Measurements from ENCODE around the gene TMPRSS13.

TMPRSS13 gene

GRCh38 chr11:117887431-117888138, 41.6 kb downstream of the TMPRSS13 start:
- peak; percentile 6 for DNase-seq

- DNase-seq = peak; percentile 81
These were observed 43.4 kb downstream of the TMPRSS13 start for GRCh38 chr11:117885777-117886176.

- DNase-seq = no peak
These were observed 44.2 kb downstream of the TMPRSS13 start for GRCh38 chr11:117884994-117885393.

- no peak for DNase-seq
These were observed 46.1 kb downstream of the TMPRSS13 start for GRCh38 chr11:117883063-117883462.

GRCh38 chr11:117882311-117882905, 46.8 kb downstream of the TMPRSS13 start:
- DNase-seq = no peak

- no peak for DNase-seq
These were observed 48.0 kb downstream of the TMPRSS13 start for GRCh38 chr11:117881217-117881616.

- DNase-seq = no peak
These were observed 49.4 kb downstream of the TMPRSS13 start for GRCh38 chr11:117879516-117880480.

- DNase-seq = no peak
These were observed 50.2 kb downstream of the TMPRSS13 start for GRCh38 chr11:117878939-117879475.

GRCh38 chr11:117878314-117878938, 50.8 kb downstream of the TMPRSS13 start:
- no peak for DNase-seq

- DNase-seq = no peak
These were observed 52.0 kb downstream of the TMPRSS13 start for GRCh38 chr11:117877120-117877784.

GRCh38 chr11:117876341-117877119, 52.7 kb downstream of the TMPRSS13 start, which contains the start of gene FXYD6:
Gene FXYD6, minus strand, starts transcription at chr11:117876658. Its CDS starts 33,882 bp downstream, at chr11:117842776.
- DNase-seq = peak; percentile 93

- no peak for DNase-seq
These were observed 53.2 kb downstream of the TMPRSS13 start for GRCh38 chr11:117876059-117876340.

GRCh38 chr11:117875382-117876058, 53.7 kb downstream of the TMPRSS13 start:
- no peak for DNase-seq

- DNase-seq = no peak
These were observed 54.3 kb downstream of the TMPRSS13 start for GRCh38 chr11:117874910-117875381.

- DNase-seq = no peak
These were observed 54.8 kb downstream of the TMPRSS13 start for GRCh38 chr11:117874253-117874909.

GRCh38 chr11:117873828-117874125, 55.4 kb downstream of the TMPRSS13 start:
- no peak for DNase-seq

- no peak for DNase-seq
These were observed 56.0 kb downstream of the TMPRSS13 start for GRCh38 chr11:117872975-117873827.

- no peak for DNase-seq
These were observed 56.7 kb downstream of the TMPRSS13 start for GRCh38 chr11:117872420-117872961.

- DNase-seq = no peak
These were observed 57.4 kb downstream of the TMPRSS13 start for GRCh38 chr11:117871784-117872183.

Measured in left hindlimb (tissue), 1 donor.